ENCODE data around the gene TRIM33.

Gene TRIM33

DNA sequence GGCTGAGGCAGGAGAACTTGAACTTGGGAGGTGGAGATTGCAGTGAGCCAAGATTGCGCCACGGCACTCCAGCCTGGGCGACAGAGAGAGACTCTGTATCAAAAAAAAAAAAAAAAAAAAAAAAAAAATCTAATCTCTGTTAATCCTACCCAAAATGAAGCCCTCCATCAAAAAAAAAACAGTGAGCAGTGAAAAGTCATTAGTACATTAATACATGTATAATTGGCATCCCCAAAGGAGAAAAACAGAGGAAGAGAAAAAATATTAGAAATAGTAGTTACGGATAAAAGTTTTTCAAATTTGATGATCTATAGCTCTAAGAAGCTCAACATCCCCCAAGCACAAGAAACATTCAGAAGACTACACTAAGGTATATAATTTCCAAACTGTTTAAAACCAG, 71.6 kb downstream of the TRIM33 start:
- Histone ChIP-seq H3K27ac (ENCODE audit: low read length) (no peak overlapping the region), H2AFZ (ENCODE audit: low read length) (no peak overlapping the region), H4K20me1 (ENCODE audit: insufficient read depth, low read length) (no peaks in the 10 kb centered on the region), H3K4me3 (ENCODE audit: low read length) (no peak overlapping the region), H3K36me3 (replicated peaks; ENCODE audit: insufficient read depth, low read length) (no peaks in the 10 kb centered on the region), H3K9me3 (replicated peaks; ENCODE audit: insufficient read depth, low read length) (no peaks in the 10 kb centered on the region), H3K9me2 (replicated peaks; ENCODE audit: insufficient read depth, low read length) (no peaks in the 10 kb centered on the region), H3K9ac (ENCODE audit: low read length) (no peak overlapping the region), H3F3A (ENCODE audit: insufficient read depth, low read length) (no peaks in the 10 kb centered on the region), H3K79me2 (ENCODE audit: low read length) (no peaks in the 10 kb centered on the region), H3K4me1 (ENCODE audit: low read length) (no peaks in the 10 kb centered on the region), H3K27me3 (replicated peaks; ENCODE audit: insufficient read depth, low read length) (no peaks in the 10 kb centered on the region), H3K4me2 (ENCODE audit: low read depth, low read length) (no peak overlapping the region)
- DNase-seq, result no peak
- TF ChIP-seq EZH2 (optimal IDR thresholded peaks at IDR 0.05; ENCODE audit: low read depth, low read length), result no peak
- TF ChIP-seq, protein P1, sequence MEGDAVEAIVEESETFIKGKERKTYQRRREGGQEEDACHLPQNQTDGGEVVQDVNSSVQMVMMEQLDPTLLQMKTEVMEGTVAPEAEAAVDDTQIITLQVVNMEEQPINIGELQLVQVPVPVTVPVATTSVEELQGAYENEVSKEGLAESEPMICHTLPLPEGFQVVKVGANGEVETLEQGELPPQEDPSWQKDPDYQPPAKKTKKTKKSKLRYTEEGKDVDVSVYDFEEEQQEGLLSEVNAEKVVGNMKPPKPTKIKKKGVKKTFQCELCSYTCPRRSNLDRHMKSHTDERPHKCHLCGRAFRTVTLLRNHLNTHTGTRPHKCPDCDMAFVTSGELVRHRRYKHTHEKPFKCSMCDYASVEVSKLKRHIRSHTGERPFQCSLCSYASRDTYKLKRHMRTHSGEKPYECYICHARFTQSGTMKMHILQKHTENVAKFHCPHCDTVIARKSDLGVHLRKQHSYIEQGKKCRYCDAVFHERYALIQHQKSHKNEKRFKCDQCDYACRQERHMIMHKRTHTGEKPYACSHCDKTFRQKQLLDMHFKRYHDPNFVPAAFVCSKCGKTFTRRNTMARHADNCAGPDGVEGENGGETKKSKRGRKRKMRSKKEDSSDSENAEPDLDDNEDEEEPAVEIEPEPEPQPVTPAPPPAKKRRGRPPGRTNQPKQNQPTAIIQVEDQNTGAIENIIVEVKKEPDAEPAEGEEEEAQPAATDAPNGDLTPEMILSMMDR (IDR thresholded peaks at IDR 0.05; ENCODE audit: low read length), result no peak
- no peak for TF ChIP-seq EZH2phosphoT487 (IDR thresholded peaks at IDR 0.05; ENCODE audit: low read length)

DNA sequence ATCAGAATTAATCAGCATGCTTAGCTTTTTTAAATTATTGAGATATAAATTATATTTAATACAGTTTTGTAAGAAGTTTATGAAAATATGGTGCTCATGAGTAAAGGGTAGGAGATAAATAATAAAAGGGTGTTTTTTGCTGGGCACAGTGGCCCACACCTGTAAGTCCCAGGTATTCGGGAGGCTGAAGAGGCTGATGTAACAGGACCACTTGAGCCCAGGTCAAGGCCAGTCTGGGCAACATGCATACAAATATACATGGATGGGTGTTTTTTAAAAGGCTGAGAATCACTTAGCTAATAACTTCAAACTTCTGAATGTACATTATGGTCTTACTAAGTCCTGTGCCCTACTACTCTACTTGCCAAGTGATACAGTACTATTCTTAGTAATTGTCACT, 73.2 kb downstream of the TRIM33 start:
- H3K9me2 ChIP-seq (replicated peaks; ENCODE audit: insufficient read depth, low read length), result no peaks in the 10 kb centered on the region
- no peak overlapping the region for H2AFZ ChIP-seq (ENCODE audit: low read length)
- H3K27ac ChIP-seq (ENCODE audit: low read length), result no peak overlapping the region
- H3K4me1 ChIP-seq (ENCODE audit: low read length), result no peaks in the 10 kb centered on the region
- H3K4me2 ChIP-seq (ENCODE audit: low read depth, low read length), result no peak overlapping the region
- no peak overlapping the region for H3K4me3 ChIP-seq (ENCODE audit: low read length)
- no peaks in the 10 kb centered on the region for H3K27me3 ChIP-seq (replicated peaks; ENCODE audit: insufficient read depth, low read length)
- no peaks in the 10 kb centered on the region for H3F3A ChIP-seq (ENCODE audit: insufficient read depth, low read length)
- no peak overlapping the region for H3K9ac ChIP-seq (ENCODE audit: low read length)
- no peak for DNase-seq
- no peaks in the 10 kb centered on the region for H4K20me1 ChIP-seq (ENCODE audit: insufficient read depth, low read length)
- H3K9me3 ChIP-seq (replicated peaks; ENCODE audit: insufficient read depth, low read length), result no peaks in the 10 kb centered on the region
- no peaks in the 10 kb centered on the region for H3K79me2 ChIP-seq (ENCODE audit: low read length)
- no peaks in the 10 kb centered on the region for H3K36me3 ChIP-seq (replicated peaks; ENCODE audit: insufficient read depth, low read length)
- TF ChIP-seq EZH2phosphoT487 (IDR thresholded peaks at IDR 0.05; ENCODE audit: low read length), result no peak
- TF ChIP-seq, protein P1 (IDR thresholded peaks at IDR 0.05; ENCODE audit: low read length), result no peak
- TF ChIP-seq EZH2 (optimal IDR thresholded peaks at IDR 0.05; ENCODE audit: low read depth, low read length), result no peak

DNA sequence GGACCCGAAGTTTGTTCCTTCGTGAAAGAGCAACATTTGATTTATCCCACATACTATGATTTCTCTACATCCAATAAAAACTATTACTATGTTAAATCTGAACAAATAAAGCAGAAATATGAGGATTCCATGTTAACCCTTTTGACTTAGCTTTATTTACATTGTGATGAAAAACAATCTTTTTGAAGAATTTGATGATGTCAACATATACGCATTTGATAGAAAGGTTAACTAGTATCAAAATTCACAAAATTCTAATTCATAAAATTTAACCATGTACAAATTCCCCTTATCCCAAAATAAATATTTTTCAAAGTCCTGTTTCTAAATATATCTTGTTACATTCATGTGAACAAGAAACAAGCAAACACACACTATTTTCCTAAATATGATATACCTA, 74.2 kb downstream of the TRIM33 start:
- Histone ChIP-seq H3K36me3 (replicated peaks; ENCODE audit: insufficient read depth, low read length) (no peaks in the 10 kb centered on the region), H3K79me2 (ENCODE audit: low read length) (no peaks in the 10 kb centered on the region)
- DNase-seq, result no peak

More for the DNA sequence above, 74.2 kb downstream of the TRIM33 start:
- no peak for TF ChIP-seq EZH2 (optimal IDR thresholded peaks at IDR 0.05; ENCODE audit: low read depth, low read length)
- TF ChIP-seq, protein P1 (IDR thresholded peaks at IDR 0.05; ENCODE audit: low read length), result no peak
- TF ChIP-seq EZH2phosphoT487 (IDR thresholded peaks at IDR 0.05; ENCODE audit: low read length), result no peak
- Histone ChIP-seq H3F3A (ENCODE audit: insufficient read depth, low read length) (no peaks in the 10 kb centered on the region), H3K9ac (ENCODE audit: low read length) (no peak overlapping the region), H3K9me3 (replicated peaks; ENCODE audit: insufficient read depth, low read length) (no peaks in the 10 kb centered on the region), H3K9me2 (replicated peaks; ENCODE audit: insufficient read depth, low read length) (no peaks in the 10 kb centered on the region), H3K4me2 (ENCODE audit: low read depth, low read length) (no peak overlapping the region), H3K27ac (ENCODE audit: low read length) (no peak overlapping the region), H3K27me3 (replicated peaks; ENCODE audit: insufficient read depth, low read length) (no peaks in the 10 kb centered on the region), H3K4me3 (ENCODE audit: low read length) (no peak overlapping the region), H3K4me1 (ENCODE audit: low read length) (no peaks in the 10 kb centered on the region), H2AFZ (ENCODE audit: low read length) (no peak overlapping the region), H4K20me1 (ENCODE audit: insufficient read depth, low read length) (no peaks in the 10 kb centered on the region)

All from MM.1S (cell line).